Epithelial cell of prostate (primary cell): ENCODE results near the gene ZNF454.

Source experiments
- DNase-seq: peaks from one replicate; pipeline ENCODE4 v3.0.0-alpha.2; 2011; ENCODE audit warnings: low read depth, low spot score
- H3K27ac ChIP-seq: fragments of 450-650 bp; 2 replicates; pipeline ENCODE4 v1.5.1; 2017; ENCODE audit warnings: mild to moderate bottlenecking

The ZNF454 gene

DNA sequence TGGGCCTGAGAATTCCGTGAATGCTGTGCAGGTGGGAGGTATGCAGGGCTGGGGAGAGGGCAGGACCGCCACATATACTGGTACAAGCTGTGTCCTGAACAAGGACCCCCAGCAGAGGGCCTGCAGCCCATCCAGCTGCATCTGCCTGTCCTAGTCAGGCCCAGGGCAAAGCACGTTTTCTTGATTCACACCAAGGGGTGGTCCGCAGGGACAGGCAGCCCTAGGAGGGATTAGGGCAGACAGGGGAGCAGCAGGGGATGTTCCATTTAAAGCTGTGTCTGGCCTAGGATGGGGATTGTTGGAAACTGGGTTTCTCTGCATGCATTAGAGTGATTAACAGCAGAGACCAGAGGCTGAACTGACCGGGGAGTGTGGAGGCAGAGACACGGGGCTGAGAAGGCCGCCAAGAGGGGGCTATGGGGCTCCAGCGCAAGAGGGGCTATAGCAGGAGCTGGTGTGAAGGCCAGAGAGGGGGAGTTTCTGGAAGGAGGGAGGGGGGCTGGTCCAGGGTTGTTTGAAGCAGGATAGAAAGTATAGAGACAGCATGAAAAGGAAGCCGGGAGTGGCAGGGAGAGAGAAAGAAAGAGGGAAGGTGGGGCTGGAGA, 51.4 kb downstream of the ZNF454 start:
- H3K27ac ChIP-seq = no peak overlapping the region
- DNase-seq = no peak

DNA sequence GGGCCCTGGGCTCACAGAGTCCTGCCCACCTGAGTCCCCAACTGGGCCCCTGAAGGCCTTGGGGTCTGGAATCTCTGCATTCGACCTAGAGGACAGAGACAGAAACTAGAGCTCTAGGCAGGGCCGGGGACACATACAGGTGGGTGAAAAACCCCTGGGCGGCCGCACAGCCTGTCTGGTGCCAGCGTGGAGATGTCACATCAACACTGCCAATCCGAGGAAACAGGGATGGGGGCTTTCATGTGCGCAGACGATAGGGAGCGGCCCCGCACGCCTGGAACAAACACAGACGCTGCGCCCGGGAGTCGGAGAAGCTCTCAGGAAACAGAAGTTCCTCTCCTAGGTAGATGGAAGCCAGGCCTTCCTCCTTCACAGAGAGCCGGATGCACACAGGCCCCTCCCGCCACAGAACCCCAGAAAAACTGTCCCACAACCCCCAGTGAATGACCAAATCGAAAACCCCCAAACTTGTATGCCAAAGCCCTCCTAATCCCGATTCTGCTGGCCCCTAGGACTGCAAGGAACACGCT, 52.3 kb downstream of the ZNF454 start:
- H3K27ac ChIP-seq = no peak overlapping the region
- DNase-seq = no peak

DNA sequence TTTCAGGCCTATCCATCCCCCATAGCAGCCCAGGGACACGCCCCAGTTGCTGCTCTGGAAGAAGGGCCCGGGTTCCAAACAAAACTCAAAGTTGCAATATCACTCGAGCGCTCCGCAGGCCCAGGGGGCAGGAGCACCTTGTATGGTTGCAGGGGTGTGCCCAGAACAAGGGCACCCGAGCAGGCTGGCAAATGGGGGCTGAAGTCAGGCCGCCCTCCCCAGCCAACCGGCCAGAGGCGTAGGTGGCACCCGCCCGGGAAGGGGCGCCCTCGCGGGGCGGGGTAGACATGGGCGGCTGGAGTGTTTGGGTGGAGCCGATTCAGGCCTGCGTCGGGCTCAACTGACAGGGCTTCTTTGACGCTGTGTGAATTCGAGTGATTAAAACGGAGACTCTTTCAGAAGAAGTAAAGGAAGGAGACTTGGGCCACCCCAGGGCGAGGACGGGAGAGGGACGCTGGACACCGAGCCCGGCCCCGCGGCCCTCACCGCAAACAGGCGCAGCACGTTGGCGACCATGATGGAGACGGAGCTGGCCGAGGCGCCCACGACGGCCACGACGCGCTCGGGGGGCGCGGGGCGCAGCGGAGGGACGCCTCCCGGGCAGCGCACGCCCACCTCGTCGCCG, 53.1 kb downstream of the ZNF454 start:
- no peak overlapping the region for H3K27ac ChIP-seq
- no peak for DNase-seq

DNA sequence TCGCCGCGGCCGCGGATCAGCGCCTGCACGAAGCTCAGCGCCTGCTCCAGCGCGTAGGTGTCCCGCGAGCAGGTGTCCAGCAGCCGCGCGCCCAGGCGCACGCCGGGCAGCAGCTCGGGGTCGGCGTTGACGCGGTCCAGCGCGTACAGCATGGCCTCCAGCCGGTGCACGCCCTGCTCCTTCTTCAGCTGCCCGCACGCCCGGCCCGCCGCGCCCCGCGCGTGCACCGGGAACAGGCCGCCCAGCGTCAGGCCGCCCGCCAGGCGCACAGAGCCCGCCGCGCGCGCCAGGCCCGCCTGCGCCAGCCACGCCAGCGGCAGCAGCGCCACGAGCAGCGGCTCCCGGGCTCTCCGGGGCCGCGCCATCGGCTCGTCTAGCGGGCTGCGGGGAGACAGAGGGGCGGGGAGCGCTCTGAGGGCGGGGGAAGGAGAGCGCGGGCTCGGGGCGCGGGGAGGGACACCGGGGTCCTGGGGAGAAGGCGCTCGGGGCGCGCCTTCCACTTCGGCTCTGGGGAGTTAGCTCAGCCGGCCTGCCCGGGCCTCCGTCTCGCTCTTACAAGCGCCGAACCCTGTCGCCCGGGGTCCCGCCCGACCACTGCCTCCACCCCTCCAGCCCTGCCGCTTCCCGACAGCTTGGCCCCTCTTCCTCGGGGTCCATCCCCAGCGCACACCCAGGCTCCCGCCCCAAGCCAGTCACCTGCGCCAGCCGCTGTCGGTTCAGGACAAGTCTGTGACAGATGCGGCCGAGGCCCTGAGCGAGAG, 53.8 kb downstream of the ZNF454 start, which contains the start of gene GRM6:
GRM6 (minus strand) TSS at position 741 of the 761 bp plus-strand sequence; CDS start at position 365, 376 bp downstream.
- no peak for DNase-seq
- H3K27ac ChIP-seq = no peak within 1 kb of the TSS

DNA sequence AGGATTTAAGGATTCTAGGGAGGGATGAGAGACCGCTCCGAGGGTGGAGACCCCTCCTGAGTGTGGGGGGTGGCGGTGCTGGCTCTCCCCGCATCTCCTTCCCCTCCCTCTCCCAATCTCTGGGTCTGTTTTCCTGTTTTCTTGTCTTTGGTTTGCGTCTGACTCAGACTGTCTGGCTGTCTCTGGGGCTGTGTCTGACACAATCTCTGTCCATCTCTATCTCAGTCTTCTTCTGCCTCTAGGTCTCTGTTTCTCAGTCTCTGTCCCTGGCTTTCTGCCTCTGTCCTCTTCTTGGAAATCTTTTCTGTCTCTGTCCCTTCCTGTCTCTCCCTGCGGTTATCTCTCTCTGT, 54.3 kb downstream of the ZNF454 start:
- no peak for DNase-seq
- no peak overlapping the region for H3K27ac ChIP-seq

DNA sequence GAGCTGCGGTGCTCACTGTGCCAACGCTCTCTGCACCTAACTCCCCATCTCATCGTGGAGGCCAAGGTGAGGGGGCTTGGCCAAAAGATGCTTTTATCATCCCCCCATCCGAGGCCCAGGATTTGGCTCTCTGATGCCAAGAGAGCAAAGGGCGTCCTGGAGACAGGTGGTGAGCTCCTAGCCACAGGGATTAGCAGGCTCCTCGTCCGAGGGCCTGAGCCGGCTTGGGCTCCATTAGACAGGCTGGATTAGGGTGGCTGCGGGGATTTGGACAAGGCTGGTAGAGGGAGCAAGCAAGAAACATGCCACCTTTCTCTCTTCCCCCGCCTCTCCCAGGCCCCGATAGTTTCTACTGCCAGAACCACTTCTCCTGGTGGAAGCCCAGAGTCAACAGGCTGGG, 55.2 kb downstream of the ZNF454 start:
- H3K27ac ChIP-seq = no peak overlapping the region
- DNase-seq = no peak

DNA sequence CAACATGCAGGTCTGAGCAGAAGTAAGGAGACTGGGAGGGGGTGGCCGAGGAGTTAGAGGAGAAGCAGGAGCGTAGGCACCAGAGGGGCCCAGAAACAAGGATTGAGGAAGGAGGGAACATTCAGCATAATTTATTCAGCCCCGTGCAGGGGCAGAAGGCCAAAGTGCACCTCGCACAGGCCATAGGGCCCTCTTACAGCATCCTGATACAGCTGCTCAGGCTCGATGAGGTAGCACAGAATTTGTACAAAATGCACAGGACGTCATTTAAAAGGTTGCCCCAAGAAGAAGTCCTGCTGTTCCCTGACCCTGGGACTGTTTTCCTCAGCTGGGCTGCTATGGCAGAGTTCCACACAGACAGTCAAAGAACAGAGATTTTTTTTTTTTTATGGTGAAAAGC, 56.2 kb downstream of the ZNF454 start:
- no peak overlapping the region for H3K27ac ChIP-seq
- DNase-seq = no peak

DNA sequence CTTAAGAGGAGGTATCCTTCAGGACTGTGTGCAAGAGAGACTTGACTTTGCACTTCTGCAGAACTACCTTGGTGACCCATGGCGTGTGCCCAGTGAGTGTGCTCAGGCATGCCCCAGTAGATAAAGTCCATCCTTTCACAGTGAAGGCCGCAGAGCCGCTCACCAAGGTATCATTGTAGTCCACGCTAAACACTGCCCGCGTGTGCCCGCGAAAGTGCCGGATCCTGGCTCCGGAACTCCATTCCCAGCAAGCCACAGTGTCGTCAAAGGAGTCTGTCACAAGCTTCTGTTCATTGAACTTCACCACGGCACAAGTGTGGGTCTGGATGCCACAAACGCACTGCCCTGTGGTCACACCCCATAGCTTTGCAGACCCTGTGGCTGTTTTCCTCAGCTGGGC, 57.4 kb downstream of the ZNF454 start:
- DNase-seq = no peak
- H3K27ac ChIP-seq = no peak overlapping the region

DNA sequence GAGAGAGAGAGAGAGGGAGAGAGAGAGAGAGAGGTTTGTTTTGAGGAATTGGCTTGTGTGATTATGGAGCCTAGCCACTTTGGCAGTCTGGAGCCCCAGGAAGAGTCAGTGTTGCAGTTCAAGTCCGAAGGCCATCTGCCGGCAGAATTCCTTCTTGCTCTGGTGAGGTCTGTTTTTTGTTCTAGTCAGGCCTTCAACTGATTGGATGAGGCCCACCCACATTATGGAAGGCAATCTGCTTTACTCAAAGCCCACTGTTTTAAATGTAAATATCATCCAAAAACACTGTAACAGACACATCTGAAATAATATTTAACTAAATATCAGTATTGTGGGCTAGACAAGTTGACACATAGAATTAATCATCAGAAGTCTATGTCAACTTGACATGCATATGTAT, 65.6 kb downstream of the ZNF454 start:
- no peak for DNase-seq
- no peak overlapping the region for H3K27ac ChIP-seq

DNA sequence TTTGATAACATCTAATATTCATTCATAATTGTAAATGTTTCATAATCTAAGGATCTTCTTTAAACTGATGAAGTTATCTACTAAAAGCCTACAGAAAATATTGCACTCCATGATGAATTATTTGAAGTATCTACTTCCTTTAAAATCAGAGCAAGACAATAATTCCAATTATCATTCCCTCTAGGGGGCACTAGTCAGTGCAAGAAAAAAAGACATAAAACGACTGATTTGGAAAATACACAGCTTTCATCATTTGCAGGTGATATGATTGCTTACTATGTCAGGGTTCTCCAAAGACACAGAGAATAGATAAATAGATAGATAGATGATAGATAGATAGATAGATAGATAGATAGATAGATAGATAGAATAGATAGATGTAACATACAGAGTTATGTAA, 67.7 kb downstream of the ZNF454 start:
- no peak for DNase-seq
- H3K27ac ChIP-seq = no peak overlapping the region
